Measurements from ENCODE around the gene GIMAP2.

DNA sequence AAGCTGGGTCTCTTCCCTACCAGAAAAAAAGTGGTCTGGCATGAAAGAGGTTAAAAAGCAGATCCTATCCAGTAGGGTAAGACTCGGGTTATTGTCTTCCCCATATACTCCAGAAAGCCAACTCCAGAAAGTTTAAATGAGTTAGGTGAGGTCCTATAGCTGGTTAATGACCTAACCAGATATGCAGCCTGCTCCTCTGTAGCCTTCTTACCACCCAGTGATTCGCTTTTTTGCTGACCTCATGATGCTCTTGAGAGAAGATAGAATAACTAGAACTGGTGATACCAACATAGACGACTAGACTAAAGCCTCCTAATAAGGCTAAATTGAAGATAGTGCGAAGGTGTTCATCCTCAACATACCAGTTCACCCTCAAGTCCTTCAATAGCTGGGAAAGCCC lies 30.2 kb downstream of the GIMAP2 start:
- TF ChIP-seq, protein P1, sequence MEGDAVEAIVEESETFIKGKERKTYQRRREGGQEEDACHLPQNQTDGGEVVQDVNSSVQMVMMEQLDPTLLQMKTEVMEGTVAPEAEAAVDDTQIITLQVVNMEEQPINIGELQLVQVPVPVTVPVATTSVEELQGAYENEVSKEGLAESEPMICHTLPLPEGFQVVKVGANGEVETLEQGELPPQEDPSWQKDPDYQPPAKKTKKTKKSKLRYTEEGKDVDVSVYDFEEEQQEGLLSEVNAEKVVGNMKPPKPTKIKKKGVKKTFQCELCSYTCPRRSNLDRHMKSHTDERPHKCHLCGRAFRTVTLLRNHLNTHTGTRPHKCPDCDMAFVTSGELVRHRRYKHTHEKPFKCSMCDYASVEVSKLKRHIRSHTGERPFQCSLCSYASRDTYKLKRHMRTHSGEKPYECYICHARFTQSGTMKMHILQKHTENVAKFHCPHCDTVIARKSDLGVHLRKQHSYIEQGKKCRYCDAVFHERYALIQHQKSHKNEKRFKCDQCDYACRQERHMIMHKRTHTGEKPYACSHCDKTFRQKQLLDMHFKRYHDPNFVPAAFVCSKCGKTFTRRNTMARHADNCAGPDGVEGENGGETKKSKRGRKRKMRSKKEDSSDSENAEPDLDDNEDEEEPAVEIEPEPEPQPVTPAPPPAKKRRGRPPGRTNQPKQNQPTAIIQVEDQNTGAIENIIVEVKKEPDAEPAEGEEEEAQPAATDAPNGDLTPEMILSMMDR (IDR thresholded peaks at IDR 0.05): no peak
- no peak for TF ChIP-seq POLR2A (IDR thresholded peaks at IDR 0.05)
